ENCODE measurements around the gene BMPER.

Gene BMPER

GRCh38 chr7:33887266-33887975, 17.9 kb upstream of the BMPER start:
- in situ Hi-C loops (cut with HindIII; ENCODE audit: low sequenced_read_pairs) = no loop called here

DNA sequence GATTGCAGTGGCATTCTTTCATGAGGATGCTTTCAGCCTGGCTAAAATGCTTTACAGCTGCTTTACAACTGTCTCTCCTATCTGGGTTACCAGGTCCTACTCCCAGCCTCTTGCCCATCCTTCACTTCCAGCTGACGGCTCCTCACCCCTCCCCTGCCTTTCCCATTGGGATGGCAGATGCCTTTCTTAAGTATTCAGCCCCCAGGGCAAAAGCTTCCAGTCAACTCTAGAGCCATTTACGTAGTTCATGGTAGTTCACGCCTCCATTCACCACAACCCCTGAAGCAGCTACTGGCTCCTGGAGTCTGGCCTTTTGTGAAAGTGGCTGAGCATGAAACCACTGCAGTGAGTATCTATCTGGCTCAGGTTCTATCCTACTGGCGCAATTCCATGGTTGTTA, 17.2 kb upstream of the BMPER start:
- in situ Hi-C loops (cut with HindIII; ENCODE audit: low sequenced_read_pairs) = no loop called here

DNA sequence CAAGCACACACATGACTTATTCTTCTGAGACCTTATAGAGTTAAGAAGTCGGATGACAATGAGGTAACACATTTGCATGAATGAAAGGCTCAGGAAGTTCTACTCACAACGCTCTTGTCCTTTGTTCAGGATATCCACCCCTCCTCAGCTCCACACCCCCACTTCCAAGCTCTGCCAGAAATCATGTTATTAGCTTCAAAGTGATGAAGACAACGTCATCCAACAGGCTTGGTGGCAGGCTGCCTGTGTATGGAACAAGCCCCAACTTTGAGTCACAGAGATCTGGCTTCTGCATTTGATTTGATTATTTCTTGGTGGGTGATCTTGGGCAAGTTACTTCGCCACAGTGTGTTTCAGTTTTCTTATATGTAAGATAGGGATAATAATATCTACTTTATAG, 12.4 kb upstream of the BMPER start:
- in situ Hi-C loops (cut with HindIII; ENCODE audit: low sequenced_read_pairs) = no loop called here

DNA sequence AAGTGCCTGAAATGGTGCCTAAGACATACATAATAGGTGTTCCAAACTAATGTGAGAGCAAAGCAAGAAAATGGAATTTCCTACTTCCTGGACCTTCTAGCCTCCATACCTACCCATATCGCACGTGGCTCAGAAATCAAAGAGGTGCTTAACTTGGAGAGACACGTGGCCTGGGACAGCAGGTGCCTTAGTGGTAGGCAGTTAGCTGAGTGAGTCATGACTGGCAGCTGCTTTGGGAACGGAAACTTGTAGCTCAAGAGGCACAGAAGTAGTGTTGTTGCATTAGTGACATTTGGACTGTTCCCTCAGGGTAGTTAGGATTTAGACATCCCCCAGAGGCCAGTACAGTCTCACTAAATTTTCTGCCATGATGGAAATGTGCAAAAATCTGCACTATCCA, 12.0 kb upstream of the BMPER start:
- in situ Hi-C loops (cut with HindIII; ENCODE audit: low sequenced_read_pairs) = no loop called here

DNA sequence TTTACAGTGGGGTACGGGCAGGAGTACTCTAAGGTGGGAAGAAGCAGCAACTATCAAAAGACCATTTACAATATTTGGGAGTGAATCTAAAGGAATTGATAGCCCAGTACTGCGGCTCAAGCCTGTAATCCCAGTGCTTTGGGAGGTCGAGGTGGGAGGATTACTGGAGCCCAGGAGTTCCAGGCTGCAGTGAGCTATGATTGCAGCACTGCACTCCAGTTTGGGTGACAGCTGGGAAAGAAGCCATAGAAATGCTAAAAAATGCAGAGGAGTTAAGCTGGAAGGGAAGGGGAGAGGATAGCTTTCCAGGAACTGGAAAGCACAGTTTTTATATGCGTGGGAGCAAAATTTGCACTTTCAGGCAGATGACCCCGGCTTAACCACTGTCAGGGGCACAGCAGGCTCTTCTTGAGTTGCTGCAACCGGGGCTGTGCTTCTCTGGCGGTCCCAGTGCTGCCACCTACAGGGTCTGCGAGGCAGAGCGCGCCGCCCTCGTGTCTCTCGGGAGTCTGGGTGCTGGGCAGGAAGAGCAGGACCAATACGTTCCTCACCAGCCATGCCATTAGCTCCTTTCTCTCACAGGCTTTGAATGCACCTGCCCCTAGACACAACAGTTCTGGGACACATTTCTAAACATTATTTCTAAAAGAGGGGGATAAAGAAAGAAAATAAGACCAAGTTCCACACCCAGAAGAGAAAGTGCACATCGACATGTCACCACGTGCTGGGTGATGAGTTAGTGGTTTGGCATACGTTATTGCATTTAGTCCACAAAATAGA, 10.1 kb upstream of the BMPER start:
- in situ Hi-C loops (cut with HindIII; ENCODE audit: low sequenced_read_pairs) = no loop called here

GRCh38 chr7:33900501-33900900, 4.8 kb upstream of the BMPER start:
- in situ Hi-C loops (cut with HindIII; ENCODE audit: low sequenced_read_pairs) = no loop called here

GRCh38 chr7:33901199-33901598, 4.1 kb upstream of the BMPER start:
- in situ Hi-C loops (cut with HindIII; ENCODE audit: low sequenced_read_pairs) = no loop called here

GRCh38 chr7:33901847-33902246, 3.5 kb upstream of the BMPER start:
- in situ Hi-C loops (cut with HindIII; ENCODE audit: low sequenced_read_pairs) = no loop called here

GRCh38 chr7:33902746-33903145, 2.6 kb upstream of the BMPER start:
- in situ Hi-C loops (cut with HindIII; ENCODE audit: low sequenced_read_pairs) = no loop called here

GRCh38 chr7:33903791-33904680, 1.3 kb upstream of the BMPER start:
- in situ Hi-C loops (cut with HindIII; ENCODE audit: low sequenced_read_pairs) = no loop called here

DNA sequence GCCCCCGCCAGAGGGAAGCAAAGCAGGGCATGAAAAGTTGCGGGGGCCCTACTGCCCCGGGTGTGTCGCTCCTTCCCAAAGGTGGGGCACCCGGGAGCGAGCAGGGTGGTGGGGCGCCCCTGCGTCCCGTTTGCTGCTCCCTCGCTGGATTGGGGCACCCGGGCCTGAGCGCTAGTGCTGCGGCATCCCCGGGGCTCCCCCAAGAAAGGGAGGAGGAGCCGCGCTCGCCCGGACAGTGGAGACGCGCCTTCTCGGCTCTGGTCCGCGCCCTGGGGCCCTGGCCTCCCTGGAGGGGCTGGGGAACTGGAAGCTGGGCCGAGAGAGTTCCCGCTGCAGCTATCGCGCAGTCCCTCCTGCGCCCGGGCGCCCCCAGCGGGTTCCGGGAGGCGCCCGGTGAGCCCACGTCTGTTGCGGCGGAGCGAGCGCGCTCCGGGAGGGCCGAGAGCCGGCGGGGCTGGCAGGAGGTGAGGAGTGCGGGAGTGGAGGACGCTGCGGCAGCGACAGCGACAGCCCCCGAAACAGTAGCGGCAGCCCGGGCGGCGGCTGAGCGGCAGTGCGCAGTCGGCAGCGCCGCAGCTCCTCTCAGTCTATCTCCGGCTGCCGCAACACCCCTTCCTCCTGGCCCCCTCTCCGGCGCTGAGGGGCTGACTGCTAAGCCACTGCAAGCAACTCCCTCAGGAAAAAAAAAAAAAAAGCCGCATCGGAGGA, 504 bp upstream of the BMPER start:
- in situ Hi-C loops (cut with HindIII; ENCODE audit: low sequenced_read_pairs) = no loop called here

DNA sequence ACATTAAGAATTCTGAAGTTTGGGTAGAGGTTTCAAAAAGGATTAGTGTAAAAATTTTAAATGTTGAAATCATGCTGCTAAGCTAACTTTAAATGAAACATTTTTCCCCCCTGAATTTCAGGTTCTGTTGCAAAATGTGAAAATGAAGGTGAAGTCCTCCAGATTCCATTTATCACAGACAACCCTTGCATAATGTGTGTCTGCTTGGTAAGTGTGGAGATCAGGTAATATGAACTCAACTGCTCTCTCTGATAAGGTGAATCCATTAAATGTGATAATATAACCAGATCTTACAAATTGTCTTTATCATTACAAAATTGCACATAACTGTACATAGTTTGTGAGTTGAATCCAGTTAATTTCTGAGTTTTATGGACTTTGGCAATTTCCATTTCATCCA, 1.4 kb downstream of the BMPER start:
- in situ Hi-C loops (cut with HindIII; ENCODE audit: low sequenced_read_pairs) = no loop called here

- in situ Hi-C loops (cut with HindIII; ENCODE audit: low sequenced_read_pairs) = no loop called here
Observed at GRCh38 chr7:33907625-33908024, 2.3 kb downstream of the BMPER start.

DNA sequence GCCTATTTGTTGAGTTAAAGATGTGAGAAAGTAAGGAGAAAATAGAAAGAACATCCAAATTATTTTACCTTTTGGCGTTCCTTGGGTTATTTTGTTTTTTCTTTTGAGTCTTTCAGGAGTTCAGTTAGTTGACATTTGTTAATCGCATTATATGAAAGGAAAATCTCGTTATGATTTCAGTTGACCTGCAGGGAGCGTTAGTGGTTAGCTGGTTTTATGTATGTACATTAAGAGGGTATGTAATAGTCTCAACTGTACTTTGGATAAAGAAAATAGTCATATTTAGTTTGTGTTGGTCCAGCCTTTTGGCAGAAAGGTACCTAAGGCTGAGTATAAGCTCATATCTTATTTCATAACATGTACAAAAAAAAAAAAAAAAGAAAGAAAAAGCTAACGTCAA, 4.0 kb downstream of the BMPER start:
- in situ Hi-C loops (cut with HindIII; ENCODE audit: low sequenced_read_pairs) = no loop called here

- in situ Hi-C loops (cut with HindIII; ENCODE audit: low sequenced_read_pairs) = no loop called here
Observed at GRCh38 chr7:33909755-33910154, 4.4 kb downstream of the BMPER start.

DNA sequence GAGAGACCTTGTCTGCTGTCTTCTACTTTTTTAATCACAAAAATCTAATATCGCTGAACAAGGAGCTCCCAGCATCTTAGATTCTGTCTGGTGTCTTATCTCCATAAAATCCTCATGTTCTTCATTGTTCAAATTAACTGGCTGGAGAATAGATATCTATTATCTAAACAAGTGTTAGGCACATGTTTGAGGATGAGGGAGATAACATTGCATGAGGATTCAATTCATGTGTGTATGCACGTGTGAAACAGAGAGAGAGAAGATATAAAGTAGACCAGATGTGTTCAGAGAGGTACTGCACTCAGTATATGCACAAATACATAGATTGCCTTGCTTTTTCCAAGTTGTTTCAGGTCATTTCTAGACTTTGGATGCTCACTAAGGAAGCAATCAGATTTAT, 5.4 kb downstream of the BMPER start:
- in situ Hi-C loops (cut with HindIII; ENCODE audit: low sequenced_read_pairs) = no loop called here

GRCh38 chr7:33916357-33917081, 11.2 kb downstream of the BMPER start:
- in situ Hi-C loops (cut with HindIII; ENCODE audit: low sequenced_read_pairs) = no loop called here

DNA sequence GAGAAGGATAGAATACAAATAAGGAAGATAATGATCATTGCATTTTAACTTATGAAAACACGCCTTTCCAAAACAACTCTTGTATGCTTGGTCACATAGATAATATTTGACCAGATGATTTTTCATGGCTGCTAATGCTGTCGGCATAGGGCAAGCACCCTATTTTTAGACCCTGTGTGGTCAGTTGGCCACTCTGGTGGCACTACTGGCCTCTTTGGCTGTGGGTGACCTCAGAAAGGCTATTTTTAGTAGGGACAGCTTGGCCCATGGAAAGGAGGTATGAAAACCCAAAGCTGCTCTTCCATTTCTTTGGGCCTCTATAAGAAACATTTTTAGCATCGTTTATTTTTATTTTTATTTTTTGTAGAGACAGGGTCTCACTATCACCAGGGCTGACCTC, 12.3 kb downstream of the BMPER start:
- in situ Hi-C loops (cut with HindIII; ENCODE audit: low sequenced_read_pairs) = no loop called here

GRCh38 chr7:33918438-33919143, 13.3 kb downstream of the BMPER start:
- in situ Hi-C loops (cut with HindIII; ENCODE audit: low sequenced_read_pairs) = no loop called here

DNA sequence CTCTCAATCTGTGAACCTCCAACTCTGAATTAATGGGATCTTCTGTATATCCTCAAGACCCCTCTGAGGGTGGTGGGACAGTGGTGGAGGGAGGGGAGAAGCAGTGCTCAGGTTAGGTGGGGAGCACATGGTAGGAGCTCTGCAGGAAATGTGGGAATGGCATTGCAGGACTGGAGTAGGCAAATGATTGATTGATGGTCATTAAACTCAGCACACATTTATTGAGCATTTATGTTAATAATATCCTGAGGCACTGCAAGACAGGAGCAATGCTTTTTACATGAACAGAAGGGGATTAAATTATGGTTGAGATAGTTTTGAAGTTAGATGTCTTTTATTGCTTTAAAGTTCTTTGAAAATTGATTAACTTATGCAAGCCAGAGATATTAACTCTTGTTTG, 14.1 kb downstream of the BMPER start:
- in situ Hi-C loops (cut with HindIII; ENCODE audit: low sequenced_read_pairs) = no loop called here

All from DLD1 (cell line).